NK-92 treated with Interleukin-12 subunit alpha and Interleukin-12 subunit beta, amount 100 ng/mL, for 24 hours (cell line): ENCODE measurements around the gene CD27.
"Not testable (repeated sequence)": the region's sequence is repeated elsewhere in the genome, so short reads cannot be mapped to it uniquely, and the experiment has no call there.

ENCODE experiments used
- DNase-seq: peaks from one replicate; lab custom pipeline; 2025; lab: John Stamatoyannopoulos, UW

Gene CD27

DNA sequence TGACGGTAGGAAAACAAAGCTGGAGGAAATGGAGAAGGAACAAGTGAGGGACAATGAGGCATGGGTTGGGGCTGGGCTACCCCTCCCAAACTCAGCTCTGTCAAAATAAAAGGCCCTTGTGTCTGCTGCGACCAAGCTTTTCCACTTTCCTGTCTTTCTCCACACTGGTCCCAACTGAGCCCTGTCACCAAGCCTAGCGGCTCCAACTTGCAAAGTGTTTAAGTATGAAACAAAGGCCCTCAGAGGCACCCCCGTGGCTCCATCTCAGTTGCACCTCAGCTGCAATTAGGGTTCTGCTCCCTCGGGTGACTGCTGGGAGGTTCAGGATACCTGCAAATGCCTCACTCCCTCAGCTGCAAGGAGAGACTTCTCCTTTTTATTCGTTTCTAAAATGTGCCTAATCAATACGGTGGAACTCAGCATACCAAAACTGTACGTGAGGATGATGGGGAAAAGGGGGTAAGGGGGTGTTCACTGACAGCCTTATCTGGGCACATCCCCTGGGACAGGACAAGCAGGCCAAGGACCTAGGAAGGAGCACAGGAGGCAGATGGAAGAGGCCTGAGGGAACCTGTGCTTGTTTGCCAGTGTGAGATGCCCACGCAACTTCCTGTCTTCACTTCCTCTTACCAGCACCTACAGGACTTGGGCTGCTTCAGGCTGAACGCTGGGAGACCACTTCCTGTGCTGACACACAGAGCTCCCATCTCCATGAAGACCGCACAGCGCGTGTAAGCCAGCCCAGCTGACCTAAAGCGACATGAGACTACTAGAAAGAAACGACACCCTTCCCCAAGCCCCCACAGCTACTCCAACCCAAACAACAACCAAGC, 16.9 kb downstream of the CD27 start:
- DNase-seq = peak; percentile 71

DNA sequence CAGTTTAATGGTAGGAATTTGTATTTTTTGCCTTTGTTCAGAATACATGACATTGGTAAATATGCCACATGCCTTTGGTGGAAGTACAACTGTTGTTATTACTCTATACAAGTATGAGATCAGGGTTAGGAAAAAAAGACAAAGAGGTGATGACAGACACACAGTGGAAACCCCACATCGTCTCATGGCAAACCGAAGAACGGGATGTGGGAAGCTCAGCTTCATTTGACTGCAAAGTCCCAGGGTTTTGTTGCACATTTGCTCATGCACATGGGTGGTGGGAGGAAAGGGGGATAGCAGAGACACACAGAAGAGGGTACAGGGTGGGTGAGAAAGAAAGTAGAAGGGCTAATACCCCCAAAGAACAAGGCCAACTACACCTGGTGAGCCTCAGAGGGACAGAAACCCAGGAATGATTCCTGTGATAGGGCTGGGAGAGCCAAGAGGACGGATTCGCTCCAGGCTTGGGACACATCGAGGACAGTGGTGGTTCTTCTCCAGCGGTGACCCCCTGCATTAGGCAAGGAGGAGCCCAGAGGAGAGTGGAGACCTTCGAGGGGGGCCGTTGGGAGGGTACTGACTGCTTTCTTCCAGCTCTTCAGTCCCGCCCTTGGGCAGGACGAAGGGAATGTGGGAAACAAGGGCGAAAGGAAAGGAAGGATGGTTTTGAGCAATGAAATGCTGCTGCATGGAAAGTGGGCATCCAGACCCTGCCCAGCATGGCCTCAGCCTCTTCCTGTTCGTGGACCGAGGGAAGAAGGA, 17.7 kb downstream of the CD27 start:
- no peak for DNase-seq

DNA sequence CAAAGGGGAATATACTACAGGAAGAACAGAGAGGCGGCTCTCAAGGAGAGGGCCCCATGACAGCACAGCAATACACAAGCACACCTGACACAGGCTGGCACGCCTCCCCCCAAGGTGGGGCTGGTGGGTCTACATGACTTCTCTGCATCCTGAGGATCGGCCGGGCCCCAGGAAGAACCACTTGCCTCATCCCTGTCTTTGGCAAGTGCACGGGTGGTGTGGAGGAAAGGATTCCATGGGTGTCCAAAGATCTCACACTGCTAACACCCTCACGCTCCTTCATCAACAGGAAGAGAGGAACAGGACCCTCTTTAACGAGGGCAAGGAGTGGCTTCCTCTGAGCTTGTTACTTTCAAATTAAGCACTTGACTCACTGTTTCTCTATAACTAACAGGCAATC, 18.5 kb downstream of the CD27 start:
- DNase-seq = no peak

DNA sequence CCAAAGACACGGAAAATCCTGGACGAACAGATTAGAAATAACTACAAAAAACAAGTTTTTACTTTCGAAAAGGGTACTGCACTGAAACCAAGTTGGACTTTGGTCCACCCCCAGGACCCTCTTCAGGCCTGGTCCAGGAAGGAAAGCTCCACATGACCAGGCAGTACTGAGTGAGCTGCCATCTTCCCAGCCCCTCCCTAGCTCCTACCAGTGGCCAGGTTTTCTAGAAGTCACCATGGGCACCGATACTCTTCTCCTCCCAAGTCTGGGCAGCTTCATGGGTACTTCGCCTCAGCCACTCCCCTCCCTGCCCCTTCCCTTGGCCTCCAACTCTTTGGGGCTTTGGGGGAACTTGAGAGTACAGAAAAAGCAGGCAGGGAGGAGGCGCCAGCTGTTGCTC, 19.1 kb downstream of the CD27 start:
- no peak for DNase-seq

DNA sequence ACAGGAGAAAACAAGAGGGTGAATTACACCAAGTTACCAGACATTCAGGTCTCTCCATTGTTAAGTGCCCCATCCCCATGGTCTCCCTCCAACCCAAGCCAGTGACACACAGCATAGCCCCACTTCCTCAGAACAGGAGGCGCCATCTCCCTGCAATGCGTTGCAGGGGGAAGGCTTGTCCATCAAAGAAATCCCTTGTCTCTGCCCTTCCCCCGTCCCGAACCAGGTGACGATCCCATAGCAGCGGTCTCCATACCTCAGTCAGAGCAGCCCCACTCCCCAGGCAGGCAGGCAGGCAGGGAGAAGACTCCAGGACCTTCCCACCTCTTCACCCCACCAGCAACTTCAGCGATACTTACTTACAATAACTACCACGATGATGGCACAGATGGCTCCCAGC, 19.8 kb downstream of the CD27 start:
- no peak for DNase-seq

DNA sequence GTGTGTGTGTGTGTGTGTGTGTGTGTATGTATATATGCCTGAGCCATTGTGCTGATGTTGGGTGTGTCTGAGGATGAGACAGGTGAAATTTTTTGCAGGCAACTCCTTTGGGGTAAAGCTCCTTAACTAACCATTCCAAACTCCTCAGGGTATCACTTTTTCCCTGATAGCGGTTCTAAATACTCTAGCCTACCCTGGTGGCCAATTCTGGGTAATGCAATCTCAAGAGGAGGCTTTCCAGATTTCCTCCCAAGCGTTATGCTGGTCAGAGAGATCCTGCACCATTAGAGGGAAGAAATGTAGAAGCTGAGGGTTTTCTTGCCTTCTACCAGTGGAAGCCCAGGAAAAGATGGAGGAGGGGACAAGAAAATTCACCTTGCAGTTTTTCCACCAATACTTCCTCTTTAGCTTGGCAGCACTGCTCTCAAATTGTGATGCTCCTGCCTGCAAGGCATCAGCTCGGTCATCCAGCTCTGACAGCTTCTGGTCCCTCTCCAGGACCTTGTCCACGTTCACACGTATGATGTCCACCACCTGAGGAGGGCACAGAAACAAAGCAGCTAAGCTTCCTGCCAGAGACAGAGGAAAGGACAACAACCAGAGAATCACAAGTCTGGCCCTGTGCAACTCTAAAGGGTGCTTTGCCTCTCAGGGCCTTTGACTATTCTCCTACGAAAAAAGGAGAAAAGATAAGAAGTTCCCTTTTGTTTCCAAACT, 20.9 kb downstream of the CD27 start:
- DNase-seq = no peak

DNA sequence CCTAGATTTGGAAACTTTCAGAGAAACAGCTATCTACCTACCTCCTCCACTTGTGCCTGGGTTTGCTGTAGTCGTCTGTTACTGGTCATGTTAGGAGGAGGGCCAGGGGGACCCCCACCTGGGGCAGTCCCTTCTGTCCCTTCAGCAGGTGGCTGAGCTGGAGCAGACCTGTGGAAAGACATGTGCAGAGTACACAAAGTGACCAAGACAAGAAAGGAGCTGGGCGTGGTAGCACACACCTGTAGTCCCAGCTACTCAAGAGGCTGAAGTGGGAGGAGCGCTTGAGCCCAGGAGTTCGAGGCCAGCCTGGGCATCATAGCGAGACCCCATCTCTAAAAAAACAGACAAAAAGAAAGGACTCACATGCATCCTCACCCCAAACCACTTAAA, 21.4 kb downstream of the CD27 start:
- DNase-seq = no peak

DNA sequence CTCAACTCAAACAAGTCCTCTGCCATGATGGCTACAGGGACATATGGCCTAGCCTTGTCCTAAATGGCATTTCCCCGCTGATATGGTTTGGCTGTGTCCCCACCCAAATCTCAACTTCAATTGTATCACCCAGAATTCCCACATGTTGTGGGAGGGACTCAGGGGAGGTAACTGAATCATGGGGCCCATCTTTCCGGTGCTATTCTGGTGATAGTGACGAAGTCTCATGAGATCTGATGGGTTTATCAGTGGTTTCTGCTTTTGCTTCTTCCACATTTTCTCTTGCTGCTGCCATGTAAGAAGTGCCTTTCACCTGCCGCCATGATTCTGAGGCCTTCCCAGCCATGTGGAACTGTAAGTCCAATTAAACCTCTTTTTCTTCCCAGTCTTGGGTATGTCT, 22.0 kb downstream of the CD27 start:
- DNase-seq = not testable (repeated sequence)

DNA sequence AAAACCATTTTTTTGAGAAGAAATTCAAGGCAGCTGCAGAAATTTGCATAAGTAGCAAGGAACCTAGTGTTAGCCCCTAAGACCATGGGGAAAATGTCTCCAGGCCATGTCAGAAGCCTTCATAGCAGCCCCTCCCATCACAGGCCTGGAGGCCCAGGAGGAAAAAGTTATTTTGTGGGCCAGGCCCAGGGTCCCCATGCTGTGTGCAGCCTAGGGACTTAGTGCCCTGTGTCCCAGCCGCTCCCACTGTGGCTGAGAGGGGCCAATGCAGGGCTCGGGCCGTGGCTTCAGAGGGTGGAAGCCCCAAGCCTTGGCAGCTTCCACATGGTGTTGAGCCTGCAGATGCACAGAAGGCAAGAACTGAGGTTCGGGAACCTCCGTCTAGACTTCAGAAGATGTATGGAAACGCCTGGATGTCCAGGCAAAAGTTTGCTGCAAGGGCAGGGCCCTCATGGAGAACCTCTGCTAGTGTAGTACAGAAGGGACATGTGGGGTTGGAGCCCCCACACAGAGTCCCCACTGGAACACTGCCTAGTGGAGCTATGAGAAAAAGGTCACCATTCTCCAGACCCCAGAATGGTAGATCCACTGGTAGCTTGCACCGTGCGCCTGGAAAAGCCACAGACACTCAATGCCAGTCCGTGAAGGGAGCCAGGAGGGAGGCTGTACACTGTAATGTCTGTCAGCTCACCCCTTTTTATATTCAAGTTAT, 23.0 kb downstream of the CD27 start:
- DNase-seq = not testable (repeated sequence)

DNA sequence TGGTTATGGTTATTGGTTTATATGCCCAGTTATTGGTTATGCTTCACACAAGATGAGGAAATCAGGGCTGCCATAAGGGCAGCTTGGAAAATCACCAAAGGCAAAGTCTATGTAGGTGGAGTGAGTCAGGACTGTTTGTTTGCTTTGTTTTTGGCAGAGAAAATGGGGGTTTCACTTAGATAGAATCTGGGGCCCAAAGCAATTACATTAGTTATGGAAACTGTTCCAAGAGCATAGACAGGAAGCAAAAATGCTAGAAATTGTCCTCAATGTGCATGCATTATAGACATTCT, 23.5 kb downstream of the CD27 start:
- DNase-seq = no peak

DNA sequence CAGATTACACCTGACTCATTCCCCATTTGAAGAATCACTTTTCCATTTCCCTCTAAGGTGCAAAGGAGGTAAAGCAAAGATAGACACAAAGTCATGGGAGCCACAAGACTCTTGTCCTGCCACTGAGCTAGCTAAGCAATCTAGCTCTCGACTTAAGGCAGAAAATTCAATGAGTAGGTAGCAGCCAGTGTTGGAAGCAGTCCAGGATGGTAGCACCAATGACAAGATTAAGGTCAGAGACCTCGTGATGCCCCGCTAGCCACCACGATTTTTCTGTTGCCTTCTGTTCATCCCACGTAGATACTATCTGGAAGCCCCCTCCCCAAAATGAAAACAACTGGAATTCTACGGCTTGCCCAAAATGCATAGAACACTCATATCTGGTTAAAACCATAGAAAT, 24.3 kb downstream of the CD27 start:
- no peak for DNase-seq

DNA sequence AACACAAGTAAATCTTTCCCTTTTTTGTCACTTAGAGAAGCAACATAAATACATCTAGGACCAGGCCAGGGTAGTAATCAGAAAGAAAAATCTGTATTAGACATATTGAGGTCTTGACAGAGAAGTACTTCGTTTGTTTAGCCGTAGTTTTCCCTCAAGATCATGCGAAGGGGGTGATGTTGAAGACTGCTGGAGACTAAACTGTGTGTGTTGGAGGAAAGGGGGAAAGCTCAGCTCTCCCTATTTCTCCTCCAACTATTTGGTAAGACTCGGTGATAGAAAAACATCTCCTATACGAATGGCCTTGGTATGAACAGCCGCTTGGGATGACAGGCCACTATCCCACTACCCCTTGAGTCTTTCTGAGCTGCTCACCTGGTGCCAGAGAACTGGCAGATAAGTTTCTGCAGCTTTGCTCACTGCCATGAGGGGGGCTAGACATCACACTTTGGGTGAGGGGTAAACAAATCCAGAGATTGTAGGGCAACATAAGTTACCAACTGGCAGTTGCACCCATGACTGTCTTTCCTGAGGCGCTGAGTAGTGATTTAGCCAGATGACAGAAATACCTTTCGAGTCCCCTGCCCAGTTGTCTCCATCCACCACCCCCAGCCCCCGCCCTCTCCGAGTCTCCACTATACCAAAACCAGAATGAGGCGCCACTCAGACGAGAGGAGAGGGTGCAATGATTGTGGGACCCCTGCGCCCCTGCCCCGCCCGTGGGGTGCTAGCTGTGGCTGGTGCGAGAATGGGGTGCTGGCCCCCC, 25.0 kb downstream of the CD27 start:
- no peak for DNase-seq

DNA sequence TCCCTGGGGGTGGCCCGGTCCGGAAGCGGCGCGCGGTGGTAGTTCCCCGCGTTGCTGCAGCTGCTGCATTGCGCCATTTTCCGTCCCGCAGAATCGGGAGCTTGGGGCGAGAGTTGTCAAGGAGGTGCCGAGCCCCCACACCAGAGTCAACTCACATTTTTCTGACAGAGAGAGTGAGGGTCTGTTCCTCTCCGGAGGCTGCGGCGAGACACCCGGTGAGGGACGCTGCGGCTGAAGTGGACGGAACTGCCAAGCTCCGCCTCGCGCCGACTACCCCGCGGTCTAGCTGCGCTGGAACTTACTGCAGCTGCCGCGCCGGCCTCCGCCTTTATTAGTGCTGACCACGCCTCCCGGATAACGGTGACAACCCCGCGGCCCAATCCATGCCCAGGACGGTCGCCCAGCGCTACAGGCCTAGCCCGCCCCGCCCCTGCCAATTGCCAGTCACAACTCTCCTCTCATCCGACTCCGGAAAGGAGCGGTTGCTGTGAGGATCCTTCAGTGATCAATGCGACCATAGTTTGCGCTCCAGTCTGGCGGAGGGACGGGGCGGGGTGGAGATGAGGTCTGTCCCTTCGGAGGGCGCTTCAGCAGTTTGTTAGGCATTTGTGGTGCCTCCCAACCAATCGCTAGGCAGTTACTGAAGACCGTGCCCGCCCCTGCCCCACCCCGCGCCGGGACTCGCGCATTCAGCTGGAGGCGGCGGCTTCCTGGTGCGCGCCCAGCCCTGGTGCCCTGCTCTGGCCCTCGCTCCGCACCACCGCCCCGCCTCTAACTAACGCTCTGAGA, 25.8 kb downstream of the CD27 start, which contains the start of gene VAMP1:
Gene VAMP1, minus strand, starts transcription at position 303 of the 789 bp plus-strand sequence. Its CDS starts 146 bp downstream, at position 157.
- DNase-seq = peak; percentile 90

DNA sequence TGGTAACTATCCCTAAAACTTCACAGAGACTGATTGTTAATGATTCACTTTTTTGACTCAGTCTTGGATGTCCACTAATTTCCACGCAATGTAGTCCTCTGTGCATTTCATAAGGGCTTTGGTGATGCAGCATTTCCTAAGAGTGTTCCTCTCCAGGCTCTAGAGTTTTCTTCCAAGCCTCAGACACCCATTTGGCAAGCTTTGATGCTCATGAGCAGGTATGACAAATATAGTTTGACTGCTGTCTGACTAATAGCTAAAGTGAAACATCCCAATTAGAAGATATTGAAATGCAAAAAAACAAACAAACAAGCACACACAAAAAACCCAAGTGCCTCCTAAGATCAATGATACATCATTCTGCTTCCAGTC, 27.2 kb downstream of the CD27 start:
- no peak for DNase-seq

DNA sequence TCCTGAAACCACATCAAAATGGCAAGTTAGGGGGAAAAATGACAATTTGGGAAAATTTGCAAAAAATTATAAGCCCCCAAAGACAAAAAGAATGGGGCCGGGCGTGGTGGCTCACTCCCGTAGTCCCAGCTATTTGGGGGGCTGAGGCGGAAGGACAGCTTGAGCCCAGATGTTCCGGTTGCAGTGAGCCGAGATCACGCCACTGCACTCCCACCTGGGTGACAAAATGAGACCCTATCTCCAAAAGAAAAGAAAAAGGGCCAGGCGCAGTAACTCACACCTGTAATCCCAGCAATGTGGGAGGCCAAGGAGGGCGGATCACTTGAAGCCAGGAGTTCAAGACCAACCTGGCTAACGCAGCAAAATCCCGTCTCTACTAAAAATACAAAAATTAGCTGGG, 27.7 kb downstream of the CD27 start:
- no peak for DNase-seq

DNA sequence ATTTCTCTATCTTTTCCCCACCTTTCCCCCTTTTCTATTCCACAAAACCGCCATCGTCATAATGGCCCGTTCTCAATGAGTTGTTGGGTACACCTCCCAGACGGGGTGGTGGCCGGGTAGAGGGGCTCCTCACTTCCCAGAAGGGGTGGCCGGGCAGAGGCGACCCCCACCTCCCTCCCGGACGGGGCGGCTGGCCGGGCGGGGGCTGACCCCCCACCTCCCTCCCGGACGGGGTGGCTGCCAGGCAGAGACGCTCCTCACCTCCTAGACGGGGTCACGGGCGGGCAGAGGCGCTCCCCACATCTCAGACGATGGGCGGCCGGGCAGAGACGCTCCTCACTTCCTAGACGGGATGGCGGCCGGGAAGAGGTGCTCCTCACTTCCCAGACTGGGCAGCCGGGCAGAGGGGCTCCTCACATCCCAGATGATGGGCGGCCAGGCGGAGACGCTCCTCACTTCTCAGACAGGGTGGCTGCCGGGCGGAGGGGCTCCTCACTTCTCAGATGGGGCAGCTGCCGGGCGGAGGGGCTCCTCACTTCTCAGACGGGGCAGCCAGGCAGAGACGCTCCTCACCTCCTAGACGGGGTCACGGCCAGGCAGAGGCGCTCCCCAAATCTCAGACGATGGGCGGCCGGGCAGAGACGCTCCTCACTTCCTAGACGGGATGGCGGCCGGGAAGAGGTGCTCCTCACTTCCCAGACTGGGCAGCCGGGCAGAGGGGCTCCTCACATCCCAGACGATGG, 30.6 kb downstream of the CD27 start:
- DNase-seq = not testable (repeated sequence)

DNA sequence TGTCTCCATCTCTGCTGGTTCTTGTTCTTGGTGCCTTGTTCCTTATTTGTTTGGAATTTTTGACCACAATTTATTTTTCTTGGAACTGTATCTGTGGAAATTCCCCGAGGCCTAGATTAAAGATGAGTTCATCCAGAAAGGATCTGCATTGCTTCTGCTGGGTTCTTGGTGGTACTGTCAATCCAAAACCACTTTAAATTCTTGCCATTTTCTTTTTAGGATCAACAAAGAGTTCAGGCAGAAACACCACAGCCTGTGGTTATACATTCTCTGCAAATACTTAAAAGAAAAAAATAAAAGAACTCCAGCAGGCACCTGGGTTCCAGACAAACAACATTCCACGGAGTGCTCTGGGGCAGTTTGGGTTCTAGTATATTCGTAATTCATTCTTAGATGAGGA, 31.7 kb downstream of the CD27 start:
- DNase-seq = no peak

DNA sequence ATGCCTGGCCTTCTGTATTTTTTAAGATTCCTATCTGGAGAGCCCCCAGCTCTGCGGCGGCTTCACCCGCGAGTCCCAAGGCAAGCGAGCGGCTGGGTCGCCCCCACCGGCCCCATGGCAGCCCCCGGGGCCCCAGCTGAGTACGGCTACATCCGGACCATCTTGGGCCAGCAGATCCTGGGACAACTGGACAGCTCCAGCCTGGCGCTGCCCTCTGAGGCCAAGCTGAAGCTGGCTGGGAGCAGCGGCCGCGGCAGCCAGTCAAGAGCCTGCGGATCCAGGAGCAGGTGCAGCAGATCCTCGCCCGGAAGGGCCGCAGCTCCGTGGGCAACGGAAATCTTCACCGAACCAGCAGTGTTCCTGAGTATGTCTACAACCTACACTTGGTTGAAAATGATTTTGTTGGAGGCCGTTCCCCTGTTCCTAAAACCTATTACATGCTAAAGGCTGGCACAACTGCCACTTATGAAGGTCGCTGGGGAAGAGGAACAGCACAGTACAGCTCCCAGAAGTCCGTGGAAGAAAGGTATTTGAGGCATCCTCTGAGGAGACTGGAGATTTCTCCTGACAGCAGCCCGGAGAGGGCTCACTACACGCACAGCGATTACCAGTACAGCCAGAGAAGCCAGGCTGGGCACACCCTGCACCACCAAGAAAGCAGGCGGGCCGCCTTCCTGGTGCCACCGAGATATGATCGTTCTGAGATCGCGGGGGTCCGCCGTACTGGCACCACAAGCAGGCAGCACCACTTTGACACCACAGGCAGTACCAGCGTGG, 33.0 kb downstream of the CD27 start:
- DNase-seq = not testable (repeated sequence)

DNA sequence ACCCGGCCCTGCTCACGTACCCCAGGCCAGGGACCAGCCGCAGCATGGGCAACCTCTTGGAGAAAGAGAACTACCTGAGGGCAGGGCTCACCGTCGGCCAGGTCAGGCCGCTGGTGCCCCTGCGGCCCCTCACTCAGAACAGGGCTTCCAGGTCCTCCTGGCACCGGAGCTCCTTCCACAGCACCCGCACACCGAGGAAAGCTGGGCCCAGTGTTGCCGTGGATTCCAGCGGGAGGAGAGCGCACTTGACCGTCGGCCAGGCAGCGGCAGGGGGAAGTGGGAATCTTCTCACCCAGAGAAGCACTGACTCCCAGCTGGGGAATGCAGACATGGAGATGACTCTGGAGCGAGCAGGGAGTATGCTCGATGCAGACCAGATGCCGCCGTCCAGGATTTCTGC, 33.7 kb downstream of the CD27 start:
- no peak for DNase-seq
